GM04503 (cell line): ENCODE results near the gene PPP2R2B.
"Not testable (repeated sequence)": the region's sequence is repeated elsewhere in the genome, so short reads cannot be mapped to it uniquely, and the experiment has no call there.

Experiments used
- DNase-seq: peaks from one replicate; pipeline ENCODE4 v3.0.0-alpha.2; 2012; ENCODE audit warnings: low read depth

The PPP2R2B gene

DNA sequence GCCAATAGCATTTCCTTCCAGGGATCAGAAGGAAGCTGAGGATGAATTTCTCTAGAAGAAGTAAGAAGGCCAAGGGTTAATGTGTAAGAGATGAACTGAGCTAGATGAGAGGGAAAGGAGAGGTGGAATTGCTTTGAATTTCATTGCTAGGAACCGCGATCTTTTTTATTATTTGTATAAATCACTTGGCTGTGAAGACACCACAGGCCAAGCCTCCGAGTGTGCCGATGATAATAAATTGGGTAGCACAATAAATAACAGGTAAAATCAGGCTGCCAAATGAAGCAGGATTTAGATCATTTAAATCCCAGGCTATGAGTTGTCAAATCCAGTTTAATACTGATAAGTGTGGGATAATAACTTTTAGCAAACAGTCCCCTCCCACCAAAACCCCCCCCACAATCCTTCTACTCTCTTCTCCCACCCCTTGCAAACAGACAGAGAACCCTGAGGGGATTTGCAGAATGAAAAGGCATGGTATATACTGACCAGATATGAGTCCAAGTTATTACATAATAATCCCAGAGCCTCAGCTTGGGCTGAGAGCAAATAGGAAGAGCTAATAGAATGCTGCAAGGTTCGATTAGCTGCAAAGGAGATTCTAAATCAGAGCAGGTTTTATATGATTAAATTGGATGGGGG is 143.5 kb downstream of the PPP2R2B start:
- no peak for DNase-seq

DNA sequence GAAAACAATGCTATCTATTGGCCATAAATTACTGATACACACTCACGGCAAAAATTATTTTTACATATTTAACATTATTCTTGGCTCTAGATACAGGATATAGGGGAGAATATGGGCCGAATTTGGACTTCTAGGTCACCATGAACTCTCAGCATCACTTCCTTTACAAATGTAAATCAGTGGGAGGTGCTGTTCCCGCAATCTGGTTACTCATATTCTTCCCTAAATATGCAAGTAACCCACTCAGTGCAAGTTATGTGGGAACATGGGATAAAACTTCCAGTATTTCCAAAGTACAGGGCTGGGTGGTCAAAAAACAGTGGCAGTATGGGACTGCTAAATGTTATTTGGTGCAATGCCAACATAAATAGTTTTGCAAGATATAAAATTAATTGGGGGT is 145.6 kb downstream of the PPP2R2B start:
- DNase-seq = no peak

DNA sequence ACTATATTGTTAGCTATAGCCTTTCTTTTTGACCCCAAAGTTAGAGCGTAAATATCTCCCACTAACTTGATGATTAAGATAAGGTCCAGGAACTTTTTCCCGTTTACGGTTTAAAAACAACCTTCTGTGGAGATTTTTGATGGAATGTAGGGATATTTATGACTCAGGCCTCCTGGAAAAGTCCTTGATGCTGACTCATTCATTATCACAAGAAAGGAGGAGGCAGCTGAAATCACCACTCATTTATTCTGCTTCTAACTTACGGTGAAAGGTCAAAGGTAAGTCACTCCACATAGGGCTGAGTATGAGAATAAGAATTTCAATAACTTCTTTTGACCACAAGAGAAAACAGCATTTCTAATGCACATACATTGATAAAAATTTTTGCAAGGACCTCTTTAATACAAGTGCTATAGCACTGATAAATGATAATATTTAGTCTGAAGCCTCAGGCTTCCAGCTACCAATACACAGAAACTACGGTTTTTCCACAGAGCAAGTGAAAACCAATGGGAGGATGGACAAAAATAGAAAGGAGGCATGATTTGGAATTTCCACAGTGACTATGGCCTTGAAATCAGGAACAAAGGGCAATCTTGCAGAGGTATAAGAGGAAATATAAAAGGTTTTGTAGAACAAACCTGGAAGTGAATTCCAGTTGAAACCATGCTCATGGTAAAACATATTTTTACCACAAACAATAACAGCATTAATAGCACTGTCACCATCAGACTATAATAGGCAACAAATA is 146.5 kb downstream of the PPP2R2B start:
- DNase-seq = peak; percentile 49

DNA sequence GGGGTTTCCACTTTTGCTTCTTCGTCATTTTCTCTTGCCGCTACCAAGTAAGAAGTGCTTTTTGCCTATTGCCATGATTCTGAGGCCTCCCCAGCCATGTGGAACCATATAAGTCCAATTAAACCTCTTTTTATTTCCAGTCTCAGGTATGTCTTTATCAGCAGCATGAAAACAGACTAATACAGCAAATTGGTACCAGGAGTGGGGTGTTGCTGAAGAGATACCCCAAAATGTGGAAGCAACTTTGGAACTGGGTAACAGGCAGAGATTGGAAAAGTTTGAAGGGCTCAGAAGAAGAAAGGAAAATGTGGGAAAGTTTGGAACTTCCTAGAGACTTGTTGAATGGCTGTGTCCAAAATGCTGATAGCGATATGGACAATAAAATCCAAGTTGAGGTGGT is 149.8 kb downstream of the PPP2R2B start:
- DNase-seq = not testable (repeated sequence)

GRCh38 chr5:146726891-146727290 is 151.7 kb downstream of the PPP2R2B start:
- DNase-seq = no peak

DNA sequence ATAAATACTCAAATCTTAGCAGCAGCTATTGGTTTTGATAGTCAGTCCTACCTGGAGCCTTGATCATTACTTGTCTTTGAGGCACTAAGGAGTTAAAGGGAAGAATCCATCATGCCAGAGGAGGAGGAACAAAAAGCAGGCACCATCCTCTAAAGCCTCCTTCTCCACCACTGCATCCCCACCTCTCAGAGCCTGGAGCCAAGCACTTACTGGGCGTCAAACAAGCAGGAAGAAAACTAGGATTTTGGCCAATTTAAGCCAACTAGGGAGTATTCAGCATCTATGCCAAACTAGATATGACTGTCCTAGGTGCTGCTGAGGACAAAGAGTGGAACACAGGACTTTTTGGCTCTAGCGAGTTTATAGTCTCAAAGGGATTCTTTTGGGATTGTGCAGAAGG is 152.5 kb downstream of the PPP2R2B start:
- no peak for DNase-seq

DNA sequence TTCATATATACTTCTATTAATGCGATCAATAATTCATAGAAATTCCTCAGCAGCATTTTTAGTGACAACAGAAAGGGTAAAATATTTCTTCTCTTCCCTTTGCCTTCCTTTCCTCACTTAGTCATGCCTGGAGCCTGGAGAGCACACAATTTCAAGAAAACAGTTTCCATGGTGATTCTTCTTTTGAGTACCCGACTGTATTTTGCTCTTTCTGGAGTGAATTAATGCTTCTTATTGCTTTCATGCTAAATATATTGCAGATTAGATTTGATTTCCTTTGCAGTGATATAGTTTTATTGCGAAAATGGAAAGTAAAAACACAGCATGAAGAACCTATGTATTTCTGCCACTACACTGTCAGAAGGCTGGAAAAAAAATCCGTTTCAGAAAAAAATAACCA is 153.5 kb downstream of the PPP2R2B start:
- no peak for DNase-seq

- DNase-seq = no peak
These were observed 156.2 kb downstream of the PPP2R2B start for GRCh38 chr5:146722361-146722779.

DNA sequence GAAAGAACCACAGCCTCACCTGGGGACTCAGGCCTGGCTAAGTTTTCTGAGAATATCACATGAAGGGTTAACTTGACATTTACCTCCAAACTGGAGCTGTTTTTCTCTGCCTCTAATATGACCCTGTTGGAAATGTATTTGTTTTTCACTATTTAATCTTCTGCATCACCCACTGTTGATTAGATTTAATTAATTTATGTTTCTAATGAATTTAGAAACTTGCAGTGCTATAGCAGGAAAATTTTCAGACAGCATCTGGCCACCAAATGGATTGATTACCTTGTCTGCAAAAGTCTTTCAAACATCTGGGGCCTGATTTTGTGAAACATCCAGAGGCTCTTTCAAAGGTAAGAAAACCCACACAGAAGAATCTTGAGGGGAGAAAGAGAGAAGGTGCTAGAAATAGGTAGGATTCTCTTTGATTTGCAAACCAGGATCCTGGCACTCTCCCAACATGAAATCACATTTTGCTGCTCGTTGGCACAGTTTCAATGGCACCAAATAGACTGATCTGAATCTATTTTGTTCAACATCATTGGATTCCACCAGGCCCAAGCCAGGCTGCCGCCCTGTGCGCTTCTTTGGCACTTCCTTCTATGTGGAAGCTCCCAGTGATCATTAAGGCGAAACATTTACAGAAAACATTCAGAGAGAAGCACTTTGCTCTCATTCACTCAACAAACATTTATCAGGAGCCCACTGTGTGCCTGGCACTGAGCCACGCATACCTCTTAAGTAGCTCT is 157.3 kb downstream of the PPP2R2B start:
- DNase-seq = no peak

- DNase-seq = no peak
These were observed 158.4 kb downstream of the PPP2R2B start for GRCh38 chr5:146720107-146720506.

DNA sequence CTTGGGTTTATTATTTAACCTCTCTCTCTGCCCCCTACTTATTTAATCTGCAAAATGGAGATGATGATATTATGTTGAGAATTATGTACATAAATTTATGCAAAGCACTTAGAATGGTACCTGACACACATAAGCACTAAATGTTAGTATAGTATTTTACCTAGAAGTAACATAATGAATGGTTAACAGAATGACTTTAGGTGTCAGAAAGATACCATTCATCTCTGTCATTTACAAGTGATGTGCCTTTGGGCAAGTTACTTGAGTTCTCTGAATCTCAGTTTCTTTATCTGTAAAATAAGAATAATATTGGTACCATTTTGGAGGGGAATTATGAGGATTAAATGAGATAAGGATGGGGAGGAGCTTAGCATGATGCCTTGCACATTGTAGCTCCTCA is 159.4 kb downstream of the PPP2R2B start:
- DNase-seq = no peak

DNA sequence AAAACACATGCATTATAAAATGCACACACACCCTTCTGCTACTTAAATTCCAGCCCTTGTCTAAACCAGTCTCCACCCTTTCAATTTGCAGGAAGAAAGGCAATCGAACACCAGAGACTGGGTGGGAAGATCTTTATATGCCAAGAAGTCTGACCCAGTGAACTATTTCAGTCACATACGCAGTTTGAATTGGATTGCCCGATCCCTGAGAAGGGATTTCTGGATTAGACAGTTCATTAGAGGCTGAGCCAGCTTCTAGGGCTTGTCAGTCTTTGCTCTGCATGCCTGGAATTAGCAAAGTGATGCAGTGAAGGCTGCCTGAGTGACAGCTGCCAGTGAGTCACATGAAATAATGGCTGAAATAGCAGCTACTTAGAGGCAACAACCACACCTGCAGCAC is 159.9 kb downstream of the PPP2R2B start:
- no peak for DNase-seq

DNA sequence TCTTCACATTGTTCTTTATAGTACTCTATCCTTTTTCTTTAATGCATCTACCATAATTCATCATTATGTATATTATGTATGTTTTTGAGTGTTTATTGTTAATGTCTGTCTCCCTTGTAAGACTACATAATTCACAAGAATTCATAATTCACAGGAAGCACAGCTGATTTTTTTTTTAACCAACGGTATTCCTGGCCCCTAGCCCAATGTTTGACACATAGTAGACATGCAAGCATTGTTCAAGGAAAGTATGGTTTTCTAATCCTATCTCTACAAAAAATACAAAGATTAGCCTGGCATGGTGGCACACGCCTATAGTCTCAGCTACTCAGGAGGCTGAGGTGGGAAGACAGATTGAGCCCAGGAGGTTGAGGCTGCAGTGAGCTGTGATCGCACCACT is 160.6 kb downstream of the PPP2R2B start:
- no peak for DNase-seq

DNA sequence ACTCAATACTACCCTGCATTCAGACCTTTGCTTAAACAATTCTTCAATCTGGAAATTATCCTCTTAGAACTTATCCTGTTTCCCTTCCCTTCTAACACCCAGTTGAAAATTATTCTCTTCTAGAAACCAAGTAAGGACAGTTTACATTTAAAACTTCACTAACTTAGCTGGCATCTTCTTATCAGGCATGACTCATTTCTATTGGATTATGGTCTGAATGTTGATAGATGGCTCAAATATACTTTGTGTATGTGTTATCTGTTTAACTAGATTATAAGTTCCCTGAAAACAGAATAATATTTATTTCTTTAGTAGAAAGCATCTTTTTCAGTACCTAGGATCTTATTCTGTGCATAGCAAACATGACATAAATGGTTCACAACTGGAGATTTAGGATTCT is 161.9 kb downstream of the PPP2R2B start:
- no peak for DNase-seq

GRCh38 chr5:146710348-146710747 is 168.2 kb downstream of the PPP2R2B start:
- DNase-seq = no peak

DNA sequence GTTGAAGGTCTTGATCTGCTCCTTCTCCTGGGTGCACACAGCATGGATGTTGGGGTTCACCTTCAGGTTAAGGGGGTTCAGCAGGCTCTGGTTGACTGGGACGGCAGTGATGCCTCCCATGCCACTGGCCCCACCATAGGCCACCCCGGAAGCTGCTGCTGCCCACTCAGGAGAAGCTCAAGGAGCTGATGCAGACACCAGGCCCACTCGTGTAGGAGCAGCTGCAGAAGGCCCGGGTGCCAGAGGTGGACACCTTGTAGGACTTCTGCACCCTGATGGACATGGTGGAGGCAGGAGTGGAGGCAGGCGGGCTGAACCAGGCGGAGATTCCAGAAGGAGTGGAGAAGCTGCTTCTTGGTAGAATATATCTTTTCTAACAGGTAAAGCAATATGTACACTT is 171.2 kb downstream of the PPP2R2B start:
- DNase-seq = no peak

DNA sequence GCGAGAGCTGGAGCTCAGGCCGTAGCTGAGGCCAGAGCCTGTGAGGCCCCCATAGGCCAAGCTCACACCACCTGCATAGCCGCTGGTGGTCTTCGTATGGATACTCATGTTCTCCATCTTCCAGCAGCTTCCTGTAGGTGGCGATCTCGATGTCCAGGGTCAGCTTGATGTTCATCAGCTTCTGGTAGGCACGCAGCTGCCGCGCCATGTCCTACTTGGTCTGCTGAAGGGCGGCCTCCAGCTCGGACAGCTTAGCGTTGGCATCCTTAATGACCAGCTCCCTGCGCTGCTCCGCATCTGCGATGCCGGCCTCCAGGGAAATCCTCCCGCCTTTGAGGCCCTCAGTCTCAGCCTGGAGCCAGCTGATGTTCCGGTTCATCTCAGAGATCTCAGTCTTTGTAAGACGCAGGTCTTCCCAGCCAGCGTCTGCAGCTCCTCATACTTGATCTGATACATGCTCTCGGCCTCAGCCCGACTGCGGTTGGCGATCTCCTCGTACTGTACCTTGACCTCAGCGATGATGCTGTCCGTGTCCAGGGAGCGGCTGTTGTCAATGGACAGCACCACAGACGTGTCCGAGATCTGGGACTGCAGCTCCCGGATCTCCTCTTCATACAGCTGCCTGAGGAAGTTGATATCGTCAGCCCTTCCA is 172.1 kb downstream of the PPP2R2B start:
- no peak for DNase-seq

DNA sequence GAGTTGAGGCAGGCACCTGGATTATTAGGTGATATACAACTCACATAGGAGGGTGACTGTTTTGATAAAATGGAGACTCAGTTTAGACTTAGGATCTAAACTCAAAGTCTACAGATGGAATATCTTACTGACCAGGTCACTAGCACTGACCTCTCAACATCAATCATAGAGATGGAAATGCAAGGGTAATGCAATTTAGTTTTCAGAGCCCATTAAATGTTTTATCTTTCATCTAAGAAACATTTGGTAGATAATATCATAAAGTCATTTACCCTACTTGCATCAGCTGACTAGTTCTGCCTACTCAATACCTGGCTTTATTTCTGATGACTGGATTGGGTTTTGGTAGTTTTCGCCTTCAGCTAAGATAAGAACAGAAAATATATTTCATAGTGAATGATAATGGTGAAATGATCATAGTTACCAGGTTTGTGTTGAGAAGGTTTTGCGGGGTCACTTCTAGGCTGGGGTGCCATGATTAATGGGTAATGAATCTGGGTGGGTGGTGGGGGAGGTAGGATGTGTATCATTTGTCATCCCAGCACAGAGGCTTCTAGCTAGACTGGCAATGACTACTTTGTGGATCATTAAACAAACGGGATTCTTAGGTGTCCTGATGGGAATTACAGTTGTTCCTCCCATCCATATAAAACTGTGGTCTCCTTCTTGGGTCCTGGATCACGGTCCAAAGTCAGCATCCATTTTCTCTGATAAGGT is 173.4 kb downstream of the PPP2R2B start:
- DNase-seq = no peak

DNA sequence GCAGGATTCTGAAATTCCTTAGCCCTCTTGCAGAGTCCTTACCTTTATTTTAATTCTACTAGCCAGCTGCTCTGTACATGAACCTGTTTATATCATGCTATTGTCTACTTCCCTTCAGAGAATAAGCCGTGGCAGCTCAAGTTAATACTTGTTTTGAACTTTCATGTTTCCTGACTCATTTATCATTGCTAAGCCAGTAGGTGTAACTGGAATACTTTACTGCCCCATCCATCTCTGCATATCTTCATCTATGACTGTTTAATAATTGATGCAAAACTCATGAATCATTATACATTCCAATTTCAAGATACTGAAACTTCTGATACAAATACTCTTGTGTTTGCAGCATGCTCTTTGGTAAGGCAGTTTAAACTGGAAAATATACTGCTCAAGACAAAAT is 174.7 kb downstream of the PPP2R2B start:
- no peak for DNase-seq

DNA sequence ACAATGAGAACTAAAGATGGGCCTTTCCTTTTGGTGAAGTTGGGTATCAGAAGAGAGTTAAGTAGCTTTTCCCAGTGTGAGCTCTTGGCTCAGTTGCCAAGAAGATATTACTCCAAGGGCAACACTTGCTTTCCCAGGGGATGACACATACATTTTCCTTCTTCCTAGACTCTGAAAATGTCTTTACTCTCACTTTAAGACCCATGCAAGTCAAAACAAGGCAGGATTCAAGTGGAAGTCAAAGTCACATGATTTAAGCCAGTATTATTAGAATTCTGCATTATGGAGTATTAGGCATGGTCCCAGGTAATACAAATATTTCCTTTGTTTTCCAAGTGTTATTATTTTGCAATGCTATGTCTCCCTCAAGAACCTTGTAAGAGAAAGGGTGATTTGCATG is 175.1 kb downstream of the PPP2R2B start:
- no peak for DNase-seq

DNA sequence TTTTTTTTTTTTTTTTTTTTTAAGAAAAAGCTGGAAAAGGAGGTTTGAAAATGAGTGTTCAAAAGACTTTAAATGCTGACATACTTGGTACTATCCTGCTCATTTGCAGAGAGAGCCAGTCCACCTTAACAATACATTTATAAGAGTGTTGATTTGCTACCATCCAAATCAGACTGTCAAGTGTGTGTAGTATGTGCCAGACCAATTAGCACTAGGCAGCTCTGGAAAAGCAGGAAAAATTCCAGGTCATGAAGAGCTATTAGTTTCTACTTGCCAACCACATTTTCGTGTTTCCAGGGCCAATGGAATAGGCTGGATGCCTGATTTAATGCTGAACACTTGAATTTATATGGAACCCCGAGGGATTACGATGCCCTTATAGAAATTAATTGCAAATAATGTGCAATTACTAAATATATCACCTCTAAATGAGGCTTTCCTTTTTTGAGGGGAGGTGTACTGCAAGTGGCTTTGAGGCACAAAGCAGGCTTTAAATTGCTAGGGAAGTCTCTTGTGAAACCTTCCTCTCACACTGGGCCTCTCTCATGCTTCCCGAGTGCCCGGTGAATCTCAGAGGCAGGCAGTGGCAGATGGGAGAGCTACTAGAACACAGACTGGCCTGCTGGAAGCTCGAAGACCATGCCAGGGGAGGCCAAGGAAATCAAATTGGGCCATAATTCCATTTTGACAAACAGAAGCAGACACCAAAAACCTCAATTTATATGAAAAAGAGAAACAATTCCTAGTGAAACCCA is 178.7 kb downstream of the PPP2R2B start:
- no peak for DNase-seq
